K562 treated with DMSO at 1 percent for 48 hours (cell line): ENCODE data around the gene PDGFD. TPM values are rescaled to one million over a fixed set of nuclear protein-coding genes. Genes with fewer than 3 reads are reported as not detected.

Experiments
- total RNA-seq: library from RNA; unstranded; fragments of 300-600 nt; gene quantifications from 2 replicates; pipeline ENCODE4 v1.2.3, GENCODE V29; 2022; ENCODE audit warnings: low replicate concordance; ENCODE audit errors: extremely low read depth

PDGFD gene
- not detected in 2 replicates for total RNA-seq

DNA sequence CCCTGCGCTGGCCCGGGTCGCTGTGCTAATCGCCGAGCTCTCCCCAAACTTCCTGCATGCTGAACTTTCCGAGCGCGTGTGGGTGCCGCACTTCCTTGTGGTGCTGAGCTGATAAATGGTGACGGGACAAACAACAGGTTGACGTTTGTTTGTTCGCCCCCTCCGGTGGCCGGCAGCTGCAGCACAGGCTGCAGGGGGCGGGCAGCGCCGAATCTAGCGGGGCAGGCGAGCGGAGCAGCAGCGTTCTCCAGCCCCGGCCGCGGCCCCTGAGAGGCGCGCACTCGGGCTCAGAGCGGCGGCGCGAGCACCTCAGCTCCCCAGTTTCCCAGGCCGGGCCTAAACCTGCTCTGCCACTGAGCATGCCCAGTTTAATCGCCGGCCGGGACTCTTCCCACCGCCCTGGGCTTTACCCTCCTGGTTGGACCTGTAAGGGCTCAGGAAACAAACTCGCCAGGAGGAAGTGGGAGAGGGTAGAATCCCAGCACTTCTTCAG lies at the start of gene PDGFD:
Gene PDGFD, minus strand, starts transcription at position 120 of the 493 bp plus-strand sequence.

DNA sequence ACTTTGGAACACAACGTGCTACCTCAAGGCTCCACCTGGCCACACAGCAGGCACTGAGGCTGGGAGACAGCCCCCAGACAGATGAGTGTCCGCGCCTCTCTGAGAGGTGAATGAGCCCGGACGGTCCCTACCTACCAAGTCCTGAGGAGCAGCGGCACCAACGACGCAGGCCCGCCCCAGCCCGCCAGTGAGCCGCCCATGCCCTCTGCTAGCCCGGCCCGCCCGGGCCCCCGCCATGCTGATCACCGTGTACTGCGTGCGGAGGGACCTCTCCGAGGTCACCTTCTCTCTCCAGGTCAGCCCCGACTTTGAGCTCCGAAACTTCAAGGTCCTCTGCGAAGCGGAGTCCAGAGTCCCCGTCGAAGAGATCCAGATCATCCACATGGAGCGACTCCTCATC lies 127.4 kb downstream of the PDGFD start, which contains the start of gene DDI1:
Gene DDI1, plus strand, starts transcription at position 53 of the 400 bp plus-strand sequence. Its CDS starts 183 bp downstream, at position 236.

Other genes starting within 250 kb of the PDGFD start
- not detected in 2 replicates for gene DDI1, start 127.5 kb downstream of the PDGFD start, total RNA-seq